Right lobe of liver (tissue), 4 donors: ENCODE measurements around the gene JAKMIP1.

Experiments
- CTCF ChIP-seq, 4 donors: fragments of 200-600 bp in 3 of 4; fragments of 450-650 bp in 1 of 4; IDR thresholded peaks; one replicate each; pipeline versions ENCODE4 v1.5.1 to v1.8.0; 2016 to 2022; ENCODE audit warnings: antibody characterized with exemption in 4 of 4, mild to moderate bottlenecking in 2 of 4
- POLR2A ChIP-seq: fragments of 450-650 bp; IDR thresholded peaks from one replicate; pipeline ENCODE4 v1.6.1; 2017; ENCODE audit warnings: antibody characterized with exemption, mild to moderate bottlenecking
- donor health status: DM: no; HTN: no; CAD: no.
- donor health status: DM: no; HTN: no; CAD: no.
- donor health status: DM: no; HTN: yes; CAD: no.

GRCh38 chr4:6063684-6064083 lies 136.7 kb downstream of the JAKMIP1 start:
- TF ChIP-seq CTCF (IDR thresholded peaks at IDR 0.05): no peak
- no peak for TF ChIP-seq POLR2A
